Measurements from ENCODE around the gene GRID2.
"Not testable (repeated sequence)": the region's sequence is repeated elsewhere in the genome, so short reads cannot be mapped to it uniquely, and the experiment has no call there.

GRCh38 chr4:93366169-93366755 is 1062.5 kb downstream of the GRID2 start:
- not testable (repeated sequence) for TF ChIP-seq POLR2AphosphoS5, CTCF, POLR2A (IDR thresholded peaks at IDR 0.05)

Data from transverse colon (tissue), 4 donors.